ENCODE data around the gene DDX41. TPM values are rescaled to one million over a fixed set of nuclear protein-coding genes. Genes with fewer than 3 reads are reported as not detected.

The DDX41 gene
- total RNA-seq, 3 donors from 2014 or later = 203 to 220 (median 207) TPM

DNA sequence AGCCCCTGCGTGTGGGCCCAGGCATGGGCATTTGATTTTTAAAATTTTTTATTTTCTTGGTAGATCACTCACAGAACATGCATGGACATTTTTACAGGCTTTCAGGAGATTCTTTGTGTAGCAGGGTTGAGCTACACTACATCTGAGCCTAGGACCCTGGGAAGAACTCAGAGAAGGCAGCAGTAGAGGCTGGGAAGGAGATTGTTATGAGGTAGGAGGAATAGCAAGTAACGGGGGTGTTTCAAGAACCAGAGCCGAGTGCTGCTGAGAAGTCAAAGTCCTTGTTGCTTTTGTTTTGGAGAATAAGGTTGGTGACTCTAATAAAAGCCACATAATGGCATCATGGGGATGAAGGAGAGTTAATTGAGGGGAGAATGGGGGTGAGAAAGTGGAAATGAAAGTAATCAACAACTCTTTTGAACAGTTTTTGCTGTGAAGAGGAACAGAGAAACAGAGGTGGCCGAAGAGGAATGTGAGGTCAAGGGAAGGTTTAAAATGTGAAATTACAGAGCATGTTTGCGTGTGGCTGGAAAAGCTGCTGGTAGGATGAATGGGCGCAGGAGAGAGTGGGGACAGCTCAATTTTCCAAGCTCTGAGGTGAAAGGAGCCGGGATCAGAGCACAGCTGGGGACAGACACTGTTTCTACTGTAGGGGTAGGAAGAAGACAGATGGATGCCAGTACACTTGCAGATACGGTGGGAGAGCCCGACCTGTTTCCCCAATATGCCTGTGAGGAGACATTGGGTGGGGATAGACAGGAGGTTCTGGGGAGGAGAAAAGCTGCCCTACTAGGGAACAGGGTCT lies 14.7 kb downstream of the DDX41 start:
- no peak overlapping the region for H3K4me3 Mint-ChIP-seq
- DNase-seq = no peak

DNA sequence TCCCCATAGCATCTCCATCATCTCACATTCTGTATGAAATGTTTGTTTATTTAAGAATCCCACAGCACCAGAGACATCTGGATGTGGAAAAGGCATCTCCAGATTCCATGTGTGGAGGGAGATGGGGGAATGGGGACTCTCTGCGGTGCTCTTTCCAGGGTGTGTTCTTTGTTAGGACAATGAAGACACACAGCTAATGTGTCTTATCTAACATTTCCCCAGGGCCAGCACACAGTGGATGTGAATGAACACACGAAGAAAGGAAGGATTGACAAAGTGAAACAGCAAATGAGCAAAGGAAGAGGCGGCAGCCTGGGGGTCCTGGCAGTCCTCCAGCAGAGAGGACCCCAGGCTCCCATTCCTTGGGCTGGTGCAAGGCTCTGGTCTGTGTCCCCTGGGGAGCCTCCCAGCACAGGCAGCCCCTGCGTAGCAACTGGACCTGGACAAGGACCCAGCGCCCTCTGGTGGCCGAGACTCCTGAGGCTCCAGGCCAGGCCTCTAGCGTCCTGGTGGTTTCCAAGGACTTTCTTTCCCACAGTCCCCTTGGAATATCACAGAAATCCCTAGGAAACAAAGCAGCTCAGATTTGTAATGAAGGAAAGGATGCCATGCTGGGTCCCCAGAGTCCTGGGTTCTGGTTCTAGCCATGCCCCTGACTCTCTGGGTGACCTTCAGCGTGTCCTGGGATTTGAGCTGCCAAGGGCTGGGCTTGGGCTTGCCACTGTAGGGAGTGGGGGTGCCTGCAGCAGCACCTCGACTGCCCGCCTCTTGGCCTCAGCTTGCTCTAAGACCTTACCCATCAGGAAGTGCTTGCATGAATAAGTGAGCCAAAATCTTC lies 15.9 kb downstream of the DDX41 start:
- peak; percentile 32 to 39 for ATAC-seq
- H3K27me3 Mint-ChIP-seq (ENCODE audit: low read depth) = peaks cover 1% of the 10 kb centered on the region
- H3K36me3 Mint-ChIP-seq (ENCODE audit: insufficient read depth) = no peaks in the 10 kb centered on the region
- H3K4me1 Mint-ChIP-seq (ENCODE audit: low read depth) = peaks cover 20% of the 10 kb centered on the region
- no peaks in the 10 kb centered on the region for H3K9me3 Mint-ChIP-seq
- no peak overlapping the region for H3K4me3 Mint-ChIP-seq
- DNase-seq = peak; percentile 88

More for the DNA sequence above, 14.7 kb downstream of the DDX41 start:
- H3K36me3 Mint-ChIP-seq (ENCODE audit: insufficient read depth) = no peaks in the 10 kb centered on the region
- peaks cover 1% of the 10 kb centered on the region for H3K27me3 Mint-ChIP-seq (ENCODE audit: low read depth)
- no peaks in the 10 kb centered on the region for H3K9me3 Mint-ChIP-seq
- no peak for ATAC-seq
- H3K4me1 Mint-ChIP-seq (ENCODE audit: low read depth) = peaks cover 18% of the 10 kb centered on the region

DNA sequence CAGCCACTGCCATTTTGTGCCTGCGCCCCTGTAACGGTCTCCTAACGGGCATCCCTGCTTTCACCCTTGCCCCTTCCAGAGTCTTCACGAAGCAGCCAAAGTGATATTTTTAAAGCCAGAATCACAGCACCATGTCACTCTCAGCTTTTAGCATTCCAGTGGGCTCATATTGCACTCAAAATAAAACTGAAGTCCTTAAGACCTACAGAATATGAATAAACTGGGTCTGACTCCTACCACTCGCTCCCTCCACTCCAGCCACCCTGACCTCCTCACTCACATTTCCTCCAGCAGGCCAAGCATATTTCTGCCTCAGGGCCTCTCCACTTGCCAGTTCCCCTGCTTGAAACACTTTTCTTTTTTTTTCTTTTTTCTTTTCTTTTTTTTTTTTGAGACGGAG lies 16.9 kb downstream of the DDX41 start:
- ATAC-seq (no peak), DNase-seq (no peak)
- Mint-ChIP-seq H3K27me3 (ENCODE audit: low read depth) (peaks cover 1% of the 10 kb centered on the region), H3K4me3 (no peak overlapping the region), H3K9me3 (no peaks in the 10 kb centered on the region), H3K4me1 (ENCODE audit: low read depth) (peaks cover 20% of the 10 kb centered on the region), H3K36me3 (ENCODE audit: insufficient read depth) (no peaks in the 10 kb centered on the region)

DNA sequence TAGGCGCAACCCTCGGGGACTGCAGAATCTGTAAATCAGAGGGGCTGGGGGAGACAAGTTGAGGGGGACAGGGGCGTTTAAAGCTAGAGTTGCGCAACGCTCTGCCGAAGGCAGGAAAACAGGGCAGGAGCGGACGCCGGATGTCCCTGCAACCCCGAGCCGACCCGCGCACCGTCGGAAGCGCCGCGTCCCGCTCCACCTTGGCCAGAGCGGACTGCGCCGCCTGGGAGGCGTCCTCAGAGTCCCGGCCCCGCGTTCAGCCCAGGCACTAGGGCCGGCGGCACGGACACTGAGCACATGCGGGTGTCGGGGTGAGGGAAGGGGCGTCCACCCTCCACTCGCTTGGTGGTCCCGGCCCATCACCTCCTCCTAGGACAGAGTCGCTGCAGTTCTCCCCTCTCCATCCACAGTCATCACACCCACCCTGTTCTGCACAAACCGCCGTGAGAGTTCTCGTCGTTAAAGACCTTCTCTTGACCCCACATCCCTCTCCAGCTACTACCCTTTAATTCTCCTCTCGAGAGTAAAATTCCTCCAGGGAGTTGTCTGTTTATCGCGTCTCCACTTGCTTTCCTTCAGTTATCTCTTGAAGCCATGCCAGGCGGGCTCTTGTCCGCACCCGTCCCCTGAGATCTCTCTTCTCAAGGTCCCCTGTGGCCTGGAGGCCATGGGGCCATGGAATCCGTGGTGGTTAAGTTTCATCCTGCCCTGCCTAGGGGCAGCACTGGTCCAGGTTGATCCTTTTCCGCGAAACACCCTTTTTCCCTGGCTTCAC lies 18.6 kb downstream of the DDX41 start:
- DNase-seq = no peak
- H3K36me3 Mint-ChIP-seq (ENCODE audit: insufficient read depth) = no peaks in the 10 kb centered on the region
- ATAC-seq = peak; percentile 5 to 11
- no peaks in the 10 kb centered on the region for H3K9me3 Mint-ChIP-seq
- H3K27me3 Mint-ChIP-seq (ENCODE audit: low read depth) = peaks cover 1% of the 10 kb centered on the region
- H3K4me3 Mint-ChIP-seq = peak overlapping the region; percentile 83
- H3K4me1 Mint-ChIP-seq (ENCODE audit: low read depth) = peaks cover 26% of the 10 kb centered on the region

GRCh38 chr5:177497292-177498012 lies 19.3 kb downstream of the DDX41 start, which contains the start of gene PDLIM7:
Gene PDLIM7 (minus strand): TSS chr5:177497604. CDS start chr5:177496512, 1,092 bp downstream.
- peaks cover 4% of the 10 kb centered on the region for H3K36me3 Mint-ChIP-seq (ENCODE audit: insufficient read depth)
- H3K4me1 Mint-ChIP-seq (ENCODE audit: low read depth) = peaks cover 26% of the 10 kb centered on the region
- peak within 1 kb of the TSS; percentile 83 for H3K4me3 Mint-ChIP-seq
- peaks cover 1% of the 10 kb centered on the region for H3K27me3 Mint-ChIP-seq (ENCODE audit: low read depth)
- DNase-seq = peak; percentile 93
- no peaks in the 10 kb centered on the region for H3K9me3 Mint-ChIP-seq
- peak; percentile 87 to 88 for ATAC-seq

DNA sequence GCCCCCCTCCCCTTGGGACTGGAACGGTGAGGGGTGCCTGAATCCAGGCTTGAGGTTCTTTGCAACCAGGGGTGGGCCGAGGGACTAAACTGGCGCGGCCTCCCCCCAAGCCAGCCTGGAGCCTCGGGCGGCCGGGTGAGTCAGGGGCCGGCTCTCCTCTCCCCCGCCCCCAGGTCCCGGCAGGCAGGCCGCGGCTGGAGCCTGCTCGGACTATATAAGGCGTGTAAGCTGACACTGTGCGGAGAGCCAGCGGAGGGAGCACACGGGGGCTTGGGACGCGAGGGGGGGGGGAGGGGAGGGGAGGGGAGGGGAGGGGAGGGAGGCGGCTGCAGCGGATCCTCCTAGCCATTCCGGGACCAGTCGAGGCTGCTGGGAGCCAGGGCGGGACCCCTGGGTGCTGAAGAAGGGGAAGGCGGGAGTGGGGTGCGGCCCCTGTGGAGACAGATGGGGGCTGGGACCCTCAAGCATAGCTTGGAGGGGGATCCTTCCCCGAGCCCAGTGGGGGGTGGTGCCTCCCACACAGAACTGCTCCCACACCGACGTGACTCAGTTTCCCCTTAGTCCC lies 20.0 kb downstream of the DDX41 start:
- ATAC-seq (peak in 1 of 2 donors; percentile 2), DNase-seq (no peak)
- Mint-ChIP-seq H3K4me3 (peak overlapping the region; percentile 54), H3K4me1 (ENCODE audit: low read depth) (peaks cover 22% of the 10 kb centered on the region), H3K9me3 (no peaks in the 10 kb centered on the region), H3K36me3 (ENCODE audit: insufficient read depth) (peaks cover 4% of the 10 kb centered on the region), H3K27me3 (ENCODE audit: low read depth) (peaks cover 1% of the 10 kb centered on the region)

- Mint-ChIP-seq H3K9me3 (no peaks in the 10 kb centered on the region), H3K27me3 (ENCODE audit: low read depth) (peaks cover 1% of the 10 kb centered on the region), H3K36me3 (ENCODE audit: insufficient read depth) (peaks cover 4% of the 10 kb centered on the region), H3K4me3 (peak overlapping the region; percentile 54), H3K4me1 (ENCODE audit: low read depth) (peaks cover 22% of the 10 kb centered on the region)
- no peak for DNase-seq
- ATAC-seq = no peak
These were observed 20.6 kb downstream of the DDX41 start for GRCh38 chr5:177496070-177496726.

DNA sequence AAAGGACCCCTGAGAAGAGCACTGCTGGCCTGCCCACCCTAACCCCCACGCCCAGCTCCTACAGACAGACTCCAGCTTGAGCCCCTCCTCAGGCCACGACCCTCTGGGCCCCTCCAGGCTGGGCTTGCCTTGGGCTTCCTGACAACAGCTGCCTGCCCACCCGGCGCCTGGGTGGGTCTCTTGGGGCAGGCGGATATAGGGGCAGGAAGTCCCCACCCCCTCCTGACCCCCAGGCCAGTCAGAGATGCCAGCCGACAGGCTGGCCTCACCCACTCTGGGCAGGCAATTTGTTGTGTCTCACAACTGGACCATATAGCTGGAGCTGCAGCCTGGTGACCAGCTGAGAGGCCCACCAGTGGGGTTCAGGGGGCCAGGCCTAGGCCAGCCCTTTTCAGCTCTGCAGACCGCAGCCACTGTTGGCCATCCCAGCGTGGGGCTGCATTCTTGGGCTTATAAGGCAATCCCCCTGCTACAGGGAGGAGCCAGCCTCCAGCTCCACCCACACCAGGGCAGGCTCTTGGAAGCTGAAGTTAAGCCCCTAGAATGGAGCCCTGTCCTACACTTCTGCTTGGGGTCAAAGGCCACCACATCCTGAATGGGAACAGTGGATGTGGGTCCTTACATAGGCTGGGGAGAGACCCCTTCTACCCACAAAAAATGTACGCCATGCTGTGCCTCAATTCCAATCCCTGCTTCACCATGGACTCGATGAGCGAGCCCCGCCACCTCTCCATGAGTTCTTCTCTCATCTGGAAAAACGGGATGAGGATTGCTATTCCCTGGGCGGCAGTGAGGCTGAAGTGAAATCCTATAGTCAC lies 21.3 kb downstream of the DDX41 start:
- Mint-ChIP-seq H3K36me3 (ENCODE audit: insufficient read depth) (peaks cover 4% of the 10 kb centered on the region), H3K4me1 (ENCODE audit: low read depth) (peaks cover 20% of the 10 kb centered on the region), H3K27me3 (ENCODE audit: low read depth) (peaks cover 1% of the 10 kb centered on the region), H3K4me3 (peak overlapping the region; percentile 11), H3K9me3 (no peaks in the 10 kb centered on the region)
- DNase-seq = no peak
- ATAC-seq = no peak

DNA sequence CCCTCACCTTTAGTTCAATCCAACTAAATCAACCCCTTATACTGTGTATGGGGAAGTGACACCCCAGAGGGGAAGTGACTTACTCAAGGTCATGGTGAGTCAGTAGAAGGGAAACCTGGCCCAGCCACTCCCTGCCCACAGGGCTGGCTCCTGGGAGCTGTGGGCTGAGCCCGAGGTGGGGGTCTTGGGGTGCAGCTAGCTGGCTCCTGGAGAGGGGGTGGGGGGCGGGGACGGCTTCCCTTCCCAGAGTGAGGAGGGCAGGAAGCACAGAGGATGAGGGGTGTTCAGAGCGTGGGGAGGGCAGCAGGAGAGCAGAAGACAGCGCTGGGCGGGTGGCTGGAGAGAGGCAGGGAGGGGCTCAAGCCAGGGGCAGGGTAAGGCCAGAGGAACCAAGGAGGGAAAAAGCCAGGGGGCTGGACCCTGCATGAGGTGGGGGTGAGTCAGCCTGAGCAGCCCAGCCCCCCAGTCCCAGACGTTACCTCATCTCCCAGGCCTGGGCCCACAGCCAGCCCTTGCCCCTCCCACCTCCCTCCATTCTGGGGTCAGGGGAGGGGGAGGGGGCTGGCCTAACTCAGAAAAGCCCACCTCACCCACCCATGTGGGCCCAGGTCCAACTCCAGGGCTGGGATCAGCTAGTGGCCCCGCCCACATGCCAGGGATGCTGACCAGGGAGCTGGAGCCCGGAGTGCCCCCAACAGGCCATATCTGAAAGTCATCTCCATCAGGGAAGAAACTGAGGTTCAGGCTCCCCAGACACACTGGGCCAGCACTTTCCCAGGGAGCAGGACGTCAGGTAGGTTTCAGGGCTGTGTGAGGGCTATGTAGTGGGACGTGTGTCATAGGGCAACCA lies 22.2 kb downstream of the DDX41 start:
- peaks cover 4% of the 10 kb centered on the region for H3K36me3 Mint-ChIP-seq (ENCODE audit: insufficient read depth)
- no peak overlapping the region for H3K4me3 Mint-ChIP-seq
- DNase-seq (no peak), ATAC-seq (peak; percentile 54 to 58)
- peaks cover 1% of the 10 kb centered on the region for H3K27me3 Mint-ChIP-seq (ENCODE audit: low read depth)
- H3K4me1 Mint-ChIP-seq (ENCODE audit: low read depth) = peaks cover 20% of the 10 kb centered on the region
- H3K9me3 Mint-ChIP-seq = no peaks in the 10 kb centered on the region

- Mint-ChIP-seq H3K4me1 (ENCODE audit: low read depth) (peaks cover 19% of the 10 kb centered on the region), H3K27me3 (ENCODE audit: low read depth) (peaks cover 1% of the 10 kb centered on the region), H3K4me3 (no peak overlapping the region), H3K9me3 (no peaks in the 10 kb centered on the region), H3K36me3 (ENCODE audit: insufficient read depth) (peaks cover 4% of the 10 kb centered on the region)
- DNase-seq = no peak
- ATAC-seq = no peak
These were observed 22.9 kb downstream of the DDX41 start for GRCh38 chr5:177493795-177494345.

GRCh38 chr5:177492841-177493240 lies 23.9 kb downstream of the DDX41 start:
- H3K27me3 Mint-ChIP-seq (ENCODE audit: low read depth) = peaks cover 1% of the 10 kb centered on the region
- H3K9me3 Mint-ChIP-seq = no peaks in the 10 kb centered on the region
- no peak for ATAC-seq
- no peak for DNase-seq
- H3K36me3 Mint-ChIP-seq (ENCODE audit: insufficient read depth) = peaks cover 6% of the 10 kb centered on the region
- peaks cover 11% of the 10 kb centered on the region for H3K4me1 Mint-ChIP-seq (ENCODE audit: low read depth)
- H3K4me3 Mint-ChIP-seq = no peak overlapping the region
